WTC11 (cell line): ENCODE data around the gene IL34.

Experiments
- AFF4 ChIP-seq: sonication (generic); formaldehyde crosslinking; IDR thresholded peaks from 2 replicates; pipeline ENCODE4 v1.8.1; 2023; ENCODE audit warnings: mild to moderate bottlenecking, missing genetic modification reagents, borderline replicate concordance
- CREM ChIP-seq: sonication (generic); formaldehyde crosslinking; IDR thresholded peaks from 2 replicates; pipeline ENCODE4 v1.8.1; 2022; ENCODE audit warnings: mild to moderate bottlenecking, missing genetic modification reagents, moderate library complexity
- CTCF ChIP-seq: fragments of 200-600 bp; IDR thresholded peaks from 2 replicates; pipeline ENCODE4 v1.8.0; 2022; ENCODE audit warnings: antibody characterized with exemption
- ERG ChIP-seq: fragments of 250-450 bp; sonication (Bioruptor Pico); IDR thresholded peaks from 2 replicates; pipeline ENCODE4 v1.8.0; 2021; ENCODE audit warnings: mild to moderate bottlenecking
- ETV6 ChIP-seq: sonication (generic); formaldehyde crosslinking; IDR thresholded peaks from 2 replicates; pipeline ENCODE4 v1.8.1; 2022; ENCODE audit warnings: mild to moderate bottlenecking, missing genetic modification reagents
- FOXP1 ChIP-seq: sonication (generic); formaldehyde crosslinking; IDR thresholded peaks from 2 replicates; pipeline ENCODE4 v1.8.0; 2022; ENCODE audit warnings: missing genetic modification reagents, mild to moderate bottlenecking, moderate library complexity, borderline replicate concordance
- MYBL2 ChIP-seq: sonication (generic); formaldehyde crosslinking; IDR thresholded peaks from 2 replicates; pipeline ENCODE4 v1.8.1; 2023; ENCODE audit warnings: mild to moderate bottlenecking, moderate library complexity, missing genetic modification reagents
- NFE2L1 ChIP-seq: sonication (generic); formaldehyde crosslinking; IDR thresholded peaks from 2 replicates; pipeline ENCODE4 v1.8.1; 2023; ENCODE audit warnings: missing genetic modification reagents
- ZNF121 ChIP-seq: sonication (generic); formaldehyde crosslinking; IDR thresholded peaks from 2 replicates; pipeline ENCODE4 v1.8.0; 2023; ENCODE audit warnings: missing genetic modification reagents
- ZNF263 ChIP-seq: sonication (generic); formaldehyde crosslinking; IDR thresholded peaks from 2 replicates; pipeline ENCODE4 v1.8.1; 2022; ENCODE audit warnings: low read depth, mild to moderate bottlenecking, moderate library complexity, missing genetic modification reagents
- ZNF396 ChIP-seq: fragments of 250-450 bp; sonication (Bioruptor Pico); IDR thresholded peaks from 2 replicates; pipeline ENCODE4 v1.8.0; 2021; ENCODE audit warnings: mild to moderate bottlenecking, moderate library complexity, borderline replicate concordance

- TF ChIP-seq NFE2L1 (CRISPR knock-in tag) (no peak), CTCF (no peak), ZNF263 (CRISPR knock-in tag) (no peak), AFF4 (CRISPR knock-in tag) (no peak), MYBL2 (CRISPR knock-in tag) (no peak), ZNF396 (CRISPR knock-in tag) (no peak), CREM (CRISPR knock-in tag) (no peak), ZNF121 (CRISPR knock-in tag) (no peak), ERG (CRISPR knock-in tag) (no peak), FOXP1 (no peak), ETV6 (CRISPR knock-in tag) (no peak)
Measured at GRCh38 chr16:70608521-70608920, 37.8 kb upstream of the IL34 start.
